ENCODE data around the gene ANKS6.

- TF ChIP-seq CTCF (IDR thresholded peaks at IDR 0.05) (no peak), EZH2 (IDR thresholded peaks at IDR 0.05) (no peak)
Measured at GRCh38 chr9:98807070-98807813, 10.9 kb upstream of the ANKS6 start, which contains the start of gene GALNT12.
